Measurements from ENCODE around the gene R3HDM4.

The R3HDM4 gene

DNA sequence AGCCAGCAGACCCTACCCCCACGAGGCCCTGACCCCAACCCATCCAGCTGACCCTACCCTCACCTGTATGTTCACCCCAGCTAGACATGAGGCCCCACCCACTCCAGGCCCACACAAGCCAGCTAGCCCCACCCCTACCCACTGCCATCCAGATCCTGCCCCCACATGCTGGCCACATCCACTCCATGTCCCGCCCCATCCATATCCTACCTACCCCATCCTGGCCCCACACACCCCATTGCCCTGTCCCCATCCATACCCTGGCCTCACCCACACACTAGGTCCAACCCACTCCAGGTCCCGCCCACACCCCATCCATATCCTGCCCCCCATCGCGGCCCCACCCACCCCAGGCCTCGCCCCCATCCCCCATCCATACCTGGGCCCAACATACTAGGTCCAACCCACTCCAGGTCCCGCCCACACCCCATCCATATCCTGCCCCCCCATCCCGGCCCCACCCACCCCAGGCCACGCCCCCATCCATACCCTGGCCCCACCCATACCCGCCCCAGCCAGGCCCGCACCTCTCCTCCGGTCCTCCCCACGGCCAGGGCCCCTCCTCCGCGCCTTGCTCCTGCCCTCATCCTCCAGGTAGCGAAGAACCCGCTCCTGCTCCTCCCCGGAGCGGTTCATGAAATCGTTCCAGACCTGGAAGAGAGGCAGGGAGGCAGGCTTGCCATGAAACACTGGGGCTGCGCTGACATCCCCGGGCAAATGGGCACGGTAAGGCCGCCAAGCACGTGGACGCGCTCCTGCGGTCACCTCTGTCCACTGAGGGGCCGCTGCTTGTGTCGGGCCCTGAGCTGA, 12.5 kb downstream of the R3HDM4 start:
- DNase-seq (ENCODE audit: low read depth in 1 of 2, low spot score in 1 of 2): no peak
- Histone ChIP-seq H3K4me3 (replicated peaks; ENCODE audit: insufficient read depth, low read length) (no peak overlapping the region), H3K27ac (replicated peaks) (no peak overlapping the region), H3K27me3 (ENCODE audit: insufficient read depth, poor library complexity, severe bottlenecking) (no peaks in the 10 kb centered on the region)
- TF ChIP-seq POLR2AphosphoS5 (IDR thresholded peaks at IDR 0.05; ENCODE audit: low read depth): no peak

DNA sequence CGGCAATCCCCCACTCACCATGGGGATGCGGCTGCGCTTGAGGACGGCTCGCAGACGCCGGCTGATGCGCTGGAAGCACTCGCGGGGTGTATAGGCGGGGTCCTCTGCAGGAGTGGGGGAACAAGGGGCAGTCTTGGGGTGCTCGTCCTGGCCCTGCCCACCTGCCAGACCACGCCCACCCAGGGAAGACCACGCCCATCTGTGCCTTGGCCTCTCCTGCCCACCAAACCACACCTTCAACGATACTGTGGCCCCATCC, 13.0 kb downstream of the R3HDM4 start:
- no peak overlapping the region for H3K27ac ChIP-seq (replicated peaks)
- no peak for DNase-seq (ENCODE audit: low read depth in 1 of 2, low spot score in 1 of 2)
- H3K27me3 ChIP-seq (ENCODE audit: insufficient read depth, poor library complexity, severe bottlenecking): no peaks in the 10 kb centered on the region
- no peak overlapping the region for H3K4me3 ChIP-seq (replicated peaks; ENCODE audit: insufficient read depth, low read length)
- no peak for TF ChIP-seq POLR2AphosphoS5 (IDR thresholded peaks at IDR 0.05; ENCODE audit: low read depth)
- no peak for TF ChIP-seq GABPA (IDR thresholded peaks at IDR 0.05; ENCODE audit: low read depth)
- TF ChIP-seq, protein P1, sequence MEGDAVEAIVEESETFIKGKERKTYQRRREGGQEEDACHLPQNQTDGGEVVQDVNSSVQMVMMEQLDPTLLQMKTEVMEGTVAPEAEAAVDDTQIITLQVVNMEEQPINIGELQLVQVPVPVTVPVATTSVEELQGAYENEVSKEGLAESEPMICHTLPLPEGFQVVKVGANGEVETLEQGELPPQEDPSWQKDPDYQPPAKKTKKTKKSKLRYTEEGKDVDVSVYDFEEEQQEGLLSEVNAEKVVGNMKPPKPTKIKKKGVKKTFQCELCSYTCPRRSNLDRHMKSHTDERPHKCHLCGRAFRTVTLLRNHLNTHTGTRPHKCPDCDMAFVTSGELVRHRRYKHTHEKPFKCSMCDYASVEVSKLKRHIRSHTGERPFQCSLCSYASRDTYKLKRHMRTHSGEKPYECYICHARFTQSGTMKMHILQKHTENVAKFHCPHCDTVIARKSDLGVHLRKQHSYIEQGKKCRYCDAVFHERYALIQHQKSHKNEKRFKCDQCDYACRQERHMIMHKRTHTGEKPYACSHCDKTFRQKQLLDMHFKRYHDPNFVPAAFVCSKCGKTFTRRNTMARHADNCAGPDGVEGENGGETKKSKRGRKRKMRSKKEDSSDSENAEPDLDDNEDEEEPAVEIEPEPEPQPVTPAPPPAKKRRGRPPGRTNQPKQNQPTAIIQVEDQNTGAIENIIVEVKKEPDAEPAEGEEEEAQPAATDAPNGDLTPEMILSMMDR (IDR thresholded peaks at IDR 0.05; ENCODE audit: insufficient read depth, low read length): no peak
- no peak for TF ChIP-seq SPI1 (IDR thresholded peaks at IDR 0.05; ENCODE audit: borderline replicate concordance, low read depth)
- TF ChIP-seq, protein P2, sequence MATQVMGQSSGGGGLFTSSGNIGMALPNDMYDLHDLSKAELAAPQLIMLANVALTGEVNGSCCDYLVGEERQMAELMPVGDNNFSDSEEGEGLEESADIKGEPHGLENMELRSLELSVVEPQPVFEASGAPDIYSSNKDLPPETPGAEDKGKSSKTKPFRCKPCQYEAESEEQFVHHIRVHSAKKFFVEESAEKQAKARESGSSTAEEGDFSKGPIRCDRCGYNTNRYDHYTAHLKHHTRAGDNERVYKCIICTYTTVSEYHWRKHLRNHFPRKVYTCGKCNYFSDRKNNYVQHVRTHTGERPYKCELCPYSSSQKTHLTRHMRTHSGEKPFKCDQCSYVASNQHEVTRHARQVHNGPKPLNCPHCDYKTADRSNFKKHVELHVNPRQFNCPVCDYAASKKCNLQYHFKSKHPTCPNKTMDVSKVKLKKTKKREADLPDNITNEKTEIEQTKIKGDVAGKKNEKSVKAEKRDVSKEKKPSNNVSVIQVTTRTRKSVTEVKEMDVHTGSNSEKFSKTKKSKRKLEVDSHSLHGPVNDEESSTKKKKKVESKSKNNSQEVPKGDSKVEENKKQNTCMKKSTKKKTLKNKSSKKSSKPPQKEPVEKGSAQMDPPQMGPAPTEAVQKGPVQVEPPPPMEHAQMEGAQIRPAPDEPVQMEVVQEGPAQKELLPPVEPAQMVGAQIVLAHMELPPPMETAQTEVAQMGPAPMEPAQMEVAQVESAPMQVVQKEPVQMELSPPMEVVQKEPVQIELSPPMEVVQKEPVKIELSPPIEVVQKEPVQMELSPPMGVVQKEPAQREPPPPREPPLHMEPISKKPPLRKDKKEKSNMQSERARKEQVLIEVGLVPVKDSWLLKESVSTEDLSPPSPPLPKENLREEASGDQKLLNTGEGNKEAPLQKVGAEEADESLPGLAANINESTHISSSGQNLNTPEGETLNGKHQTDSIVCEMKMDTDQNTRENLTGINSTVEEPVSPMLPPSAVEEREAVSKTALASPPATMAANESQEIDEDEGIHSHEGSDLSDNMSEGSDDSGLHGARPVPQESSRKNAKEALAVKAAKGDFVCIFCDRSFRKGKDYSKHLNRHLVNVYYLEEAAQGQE (IDR thresholded peaks at IDR 0.05; ENCODE audit: insufficient replicate concordance, low read depth): no peak

DNA sequence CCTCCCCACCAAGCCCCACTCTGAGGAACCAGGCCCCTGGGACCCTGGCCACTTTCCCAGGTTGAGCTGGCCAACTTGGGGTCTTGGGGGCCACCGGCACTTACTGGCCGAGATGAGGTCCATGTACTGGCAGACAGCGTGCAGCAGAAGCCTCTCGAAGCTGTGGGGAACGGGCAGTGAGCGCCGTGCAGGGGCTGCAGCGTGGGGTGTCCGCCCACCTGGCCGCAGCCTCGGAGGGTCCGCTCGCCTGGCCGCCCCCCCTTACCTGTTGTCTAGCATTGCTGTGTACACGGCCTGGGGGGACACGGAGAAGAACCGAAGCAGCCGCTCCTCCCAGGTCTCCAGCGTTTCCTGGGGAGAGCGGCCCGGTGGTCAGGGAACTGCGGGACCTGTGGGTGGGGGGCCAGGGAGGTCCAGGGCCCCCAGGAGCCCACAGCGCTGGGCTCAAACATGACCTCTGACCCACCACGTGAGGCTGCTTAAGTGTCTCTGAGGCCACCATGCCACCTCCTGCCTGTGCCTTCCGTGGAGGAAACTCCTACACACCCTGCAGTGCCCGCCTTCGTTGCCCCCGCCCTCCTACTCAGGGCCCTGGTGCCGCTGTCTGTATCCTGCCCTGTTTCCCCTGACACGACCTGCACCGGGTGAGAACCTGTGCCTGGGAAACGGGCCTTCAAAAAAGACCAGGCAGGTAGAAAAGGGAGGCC, 13.5 kb downstream of the R3HDM4 start:
- TF ChIP-seq SPI1 (IDR thresholded peaks at IDR 0.05; ENCODE audit: borderline replicate concordance, low read depth) (no peak), POLR2AphosphoS5 (IDR thresholded peaks at IDR 0.05; ENCODE audit: low read depth) (no peak), GABPA (IDR thresholded peaks at IDR 0.05; ENCODE audit: low read depth) (no peak)
- TF ChIP-seq, protein P1 (IDR thresholded peaks at IDR 0.05; ENCODE audit: insufficient read depth, low read length): no peak
- TF ChIP-seq, protein P2 (IDR thresholded peaks at IDR 0.05; ENCODE audit: insufficient replicate concordance, low read depth): no peak
- Histone ChIP-seq H3K27ac (replicated peaks) (no peak overlapping the region), H3K27me3 (ENCODE audit: insufficient read depth, poor library complexity, severe bottlenecking) (no peaks in the 10 kb centered on the region), H3K4me3 (replicated peaks; ENCODE audit: insufficient read depth, low read length) (no peak overlapping the region)
- no peak for DNase-seq (ENCODE audit: low read depth in 1 of 2, low spot score in 1 of 2)

DNA sequence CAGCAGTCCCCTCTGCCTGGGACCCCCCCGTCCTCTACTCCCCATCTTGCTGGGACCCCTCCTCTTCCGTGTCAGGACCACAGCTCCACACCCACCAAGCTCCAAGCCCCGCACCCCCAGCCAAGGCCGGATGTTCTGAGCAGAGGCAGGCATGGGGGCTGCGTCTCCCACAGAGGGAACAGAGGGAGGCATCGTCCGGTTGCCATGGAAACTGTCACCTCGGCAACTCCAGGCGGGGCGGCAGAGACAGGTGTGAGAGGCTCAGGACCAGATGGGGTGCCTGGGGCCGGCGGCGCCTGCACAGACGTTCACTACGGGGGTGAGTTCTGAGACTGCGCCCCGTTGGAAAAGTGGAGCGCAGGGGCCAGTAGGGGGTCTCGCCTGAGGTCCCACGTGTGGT, 14.4 kb downstream of the R3HDM4 start:
- TF ChIP-seq, protein P1 (IDR thresholded peaks at IDR 0.05; ENCODE audit: insufficient read depth, low read length): no peak
- TF ChIP-seq GABPA (IDR thresholded peaks at IDR 0.05; ENCODE audit: low read depth) (no peak), POLR2AphosphoS5 (IDR thresholded peaks at IDR 0.05; ENCODE audit: low read depth) (no peak), SPI1 (IDR thresholded peaks at IDR 0.05; ENCODE audit: borderline replicate concordance, low read depth) (no peak)
- TF ChIP-seq, protein P2 (IDR thresholded peaks at IDR 0.05; ENCODE audit: insufficient replicate concordance, low read depth): no peak
- H3K27ac ChIP-seq (replicated peaks): no peak overlapping the region
- no peak for DNase-seq (ENCODE audit: low read depth in 1 of 2, low spot score in 1 of 2)
- H3K27me3 ChIP-seq (ENCODE audit: insufficient read depth, poor library complexity, severe bottlenecking): no peaks in the 10 kb centered on the region
- H3K4me3 ChIP-seq (replicated peaks; ENCODE audit: insufficient read depth, low read length): no peak overlapping the region

Measured in HL-60 (cell line).